IPS-NIHi7 (cell line): ENCODE measurements around the gene EPB41L2.
"Not testable (repeated sequence)": the region's sequence is repeated elsewhere in the genome, so short reads cannot be mapped to it uniquely, and the experiment has no call there.

ENCODE experiments used
- DNase-seq: peaks from one replicate; pipeline ENCODE4 v3.0.0; 2012; ENCODE audit warnings: mixed read lengths; ENCODE audit errors: extremely low spot score

EPB41L2 gene

DNA sequence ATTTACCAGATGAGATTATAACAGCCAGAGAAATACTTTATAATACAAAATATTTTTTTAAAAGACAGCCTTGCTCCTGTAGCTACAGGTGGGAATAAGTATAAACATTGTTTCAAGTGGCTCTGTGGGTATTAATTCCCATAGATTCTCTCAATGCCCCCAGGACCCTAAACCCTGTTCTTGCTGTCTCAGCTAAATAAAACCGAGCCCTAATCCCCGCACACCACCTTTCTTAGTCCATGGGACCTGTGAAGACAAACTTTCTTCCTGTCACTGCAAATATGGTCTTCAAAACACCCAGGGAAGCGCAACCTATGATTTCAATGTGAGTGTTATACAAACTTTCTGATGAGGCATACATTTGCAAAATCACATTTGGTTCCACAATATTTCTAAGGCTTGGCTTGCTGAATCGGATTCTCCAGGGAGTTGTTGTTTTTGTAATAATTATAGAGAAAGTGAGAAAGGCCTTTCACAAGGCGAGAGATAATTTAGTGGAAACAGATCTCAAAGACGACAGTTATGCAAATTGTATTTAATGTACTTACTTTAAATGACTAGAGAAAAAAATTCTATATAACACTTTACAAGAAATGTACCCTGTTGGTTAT, 224.7 kb downstream of the EPB41L2 start:
- DNase-seq = no peak

DNA sequence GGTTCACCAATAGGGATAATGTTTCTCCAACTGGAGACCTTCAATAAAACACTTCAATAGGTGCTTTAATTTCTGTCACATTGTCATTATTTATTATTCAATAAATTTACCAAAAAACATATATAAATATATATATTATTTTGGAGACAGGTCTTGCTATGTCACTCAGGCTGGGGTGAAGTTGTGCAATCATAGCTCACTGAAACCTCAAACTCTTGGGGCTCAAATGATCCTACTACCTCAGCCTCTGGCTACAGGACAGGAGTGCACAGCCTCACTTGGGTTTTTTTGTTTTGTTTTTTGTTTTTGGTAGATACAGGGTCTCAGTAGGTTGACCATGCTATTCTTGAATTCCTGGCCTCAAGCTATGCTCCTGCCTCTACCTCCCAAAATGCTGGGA, 226.0 kb downstream of the EPB41L2 start:
- no peak for DNase-seq

DNA sequence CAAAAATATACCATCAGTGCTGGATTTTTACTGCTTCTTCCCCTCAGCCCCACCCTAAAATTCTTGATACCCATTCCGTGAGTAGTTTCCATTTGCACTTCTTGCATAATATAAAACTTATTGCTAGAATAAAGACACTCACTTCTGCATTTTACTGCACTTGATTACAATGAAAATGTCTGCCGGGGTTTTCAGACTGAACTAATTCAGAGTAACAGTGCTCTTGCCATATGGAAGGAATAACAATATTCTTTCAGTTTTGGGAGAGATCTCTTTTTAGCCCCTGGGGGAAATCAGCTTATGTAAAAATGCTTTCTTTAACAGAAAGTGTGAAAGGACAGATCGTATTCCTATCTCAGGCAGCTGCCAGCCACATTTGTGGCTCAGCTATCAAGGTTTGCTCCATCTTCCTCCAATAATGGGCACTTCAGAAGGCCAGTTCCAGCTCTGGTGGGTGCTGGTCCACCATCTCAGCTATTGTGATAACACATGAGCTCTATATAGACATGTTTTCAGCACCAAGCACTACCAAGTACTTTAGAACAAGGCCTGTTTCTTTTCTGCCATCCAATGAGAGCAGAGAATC, 226.9 kb downstream of the EPB41L2 start:
- no peak for DNase-seq

DNA sequence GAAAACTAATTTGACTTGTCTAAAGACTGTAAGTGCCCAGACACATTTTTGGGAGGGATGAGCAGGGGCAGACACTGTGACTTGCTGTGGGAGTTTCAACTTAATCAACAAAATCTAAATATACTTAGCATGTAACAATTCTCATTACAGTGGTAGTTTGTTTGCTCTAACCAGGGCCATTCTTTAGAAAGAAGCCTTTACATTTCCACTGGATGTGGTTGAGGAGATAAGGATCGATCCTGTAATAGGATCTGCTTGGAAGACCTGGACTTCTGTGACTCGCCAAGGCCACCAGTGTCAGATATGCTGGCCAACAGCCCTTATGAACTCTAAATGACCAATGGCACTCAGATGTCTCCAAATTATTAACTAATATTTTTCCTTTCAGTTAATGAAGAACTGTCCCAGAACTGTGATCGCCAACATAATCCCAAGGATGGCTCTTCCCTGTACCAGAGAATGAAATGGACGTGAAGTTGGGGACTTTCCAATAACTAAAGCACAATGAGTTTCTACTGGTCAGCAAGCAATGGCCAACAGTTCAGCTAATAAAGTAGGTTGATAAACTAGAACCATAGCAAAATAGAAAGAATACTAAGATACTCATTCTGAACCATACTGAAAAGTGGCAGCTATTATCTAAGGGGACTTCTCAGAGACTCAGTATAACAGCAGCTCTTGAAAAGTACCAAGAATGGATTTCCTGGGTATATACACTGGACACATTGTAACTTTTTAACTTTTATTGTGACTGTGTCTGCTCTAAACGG, 228.4 kb downstream of the EPB41L2 start:
- DNase-seq = no peak

DNA sequence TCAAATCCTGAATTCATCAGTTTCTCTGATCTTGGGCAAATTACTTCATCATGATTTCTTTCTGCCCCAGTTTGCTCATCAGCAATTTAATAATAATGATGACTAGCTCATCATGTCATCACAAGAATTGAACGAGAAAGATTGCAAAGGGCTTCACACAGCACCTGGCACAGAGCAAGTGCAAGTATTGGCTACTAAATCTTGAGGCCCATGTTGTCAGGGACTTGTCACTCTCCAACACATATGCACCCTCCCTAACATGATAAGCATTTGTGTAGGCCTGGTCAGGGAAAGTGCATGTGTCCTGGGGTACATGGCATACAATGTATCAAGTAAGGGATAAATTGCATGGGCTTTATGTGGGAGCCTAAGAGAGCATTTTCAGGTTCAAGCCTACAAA, 229.5 kb downstream of the EPB41L2 start:
- DNase-seq = no peak

DNA sequence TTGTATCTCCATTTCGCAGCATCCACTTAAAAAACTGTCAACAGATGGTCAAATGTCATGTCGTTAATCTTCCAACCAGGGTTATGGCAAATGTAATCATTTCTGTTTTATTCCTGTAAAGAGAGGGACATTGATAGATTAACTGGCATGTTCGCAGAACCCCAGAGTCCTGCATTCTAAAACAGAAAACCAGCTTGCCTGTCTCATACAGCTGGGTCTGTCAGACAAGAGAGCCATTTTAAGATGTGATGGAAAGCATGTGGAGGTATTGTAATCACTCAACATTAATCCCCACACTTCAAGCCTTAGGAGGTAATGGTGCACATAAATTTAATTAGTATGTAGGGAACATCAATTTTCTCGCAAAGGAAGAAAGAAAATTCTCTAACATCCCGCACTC, 231.4 kb downstream of the EPB41L2 start:
- DNase-seq = no peak

DNA sequence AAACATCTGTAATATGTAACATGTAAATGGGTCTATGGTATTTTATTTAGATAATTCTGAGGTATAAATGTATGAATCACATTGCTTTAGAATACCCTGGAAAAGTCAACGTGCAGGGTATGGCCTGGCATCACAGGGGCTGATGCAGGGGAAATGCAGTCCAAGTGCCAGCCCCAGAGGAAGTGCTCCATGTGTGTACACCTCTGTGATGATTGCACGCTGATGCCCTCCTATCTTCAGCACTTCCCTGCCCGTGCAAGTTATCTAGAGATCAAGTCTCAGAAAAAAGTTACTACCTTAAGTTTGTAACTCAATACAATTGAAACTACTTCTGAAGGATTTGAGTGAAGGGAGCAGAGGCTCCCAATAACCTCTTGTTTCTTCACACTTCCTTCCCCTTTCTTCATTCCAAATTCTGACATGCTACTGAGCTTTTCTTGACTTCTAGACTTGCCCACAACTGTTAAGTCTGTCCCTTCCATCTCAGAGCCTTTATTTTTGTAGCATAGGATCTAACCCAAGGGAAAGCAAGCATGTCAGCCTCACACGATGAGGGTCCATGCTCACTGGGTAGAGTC, 233.6 kb downstream of the EPB41L2 start:
- DNase-seq = no peak

DNA sequence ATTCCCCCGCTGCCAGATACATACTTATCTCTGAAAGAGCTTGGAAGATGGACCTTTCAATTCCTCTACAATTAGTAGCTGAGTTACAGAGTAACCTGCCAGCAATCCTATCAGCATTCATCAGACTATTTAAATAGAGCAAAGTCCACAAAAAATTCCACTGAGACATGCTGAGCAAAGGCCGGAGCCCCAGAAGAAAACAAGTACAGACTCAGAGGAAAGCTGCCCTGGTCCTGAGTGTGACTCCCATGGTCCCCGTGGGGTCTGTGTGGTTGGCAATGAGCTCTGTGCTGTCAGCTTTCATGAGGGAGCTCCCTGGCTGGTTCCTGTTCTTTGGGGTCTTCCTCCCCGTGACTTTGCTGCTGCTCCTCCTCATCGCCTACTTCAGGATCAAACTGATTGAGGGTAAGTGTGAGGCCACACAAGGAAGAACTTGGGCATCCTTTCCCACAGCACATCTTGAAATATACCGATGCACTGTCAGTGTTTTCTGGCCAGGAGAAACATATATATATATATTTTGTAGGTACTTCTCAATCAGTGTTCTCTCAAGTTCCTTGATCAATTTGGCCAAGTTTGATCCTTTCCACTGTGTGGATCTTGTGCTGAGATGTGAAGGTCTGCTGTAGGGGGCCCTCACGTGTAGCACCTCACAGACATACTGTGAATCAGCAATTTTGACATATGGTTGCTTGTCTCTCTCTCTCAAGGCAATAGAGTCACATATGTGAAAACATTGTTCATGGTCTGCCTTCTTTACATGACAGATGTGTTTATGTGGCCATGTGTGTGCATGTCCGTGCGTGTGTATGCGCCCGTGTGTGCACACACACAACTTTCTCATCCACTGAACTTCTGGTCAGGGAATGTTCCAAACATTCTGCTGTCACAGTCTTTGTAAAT, 235.5 kb downstream of the EPB41L2 start, which contains the start of gene SMLR1:
TSS of gene SMLR1 (plus strand) at position 160 of the 903 bp plus-strand sequence. CDS start at position 168, 8 bp downstream.
- DNase-seq = no peak

DNA sequence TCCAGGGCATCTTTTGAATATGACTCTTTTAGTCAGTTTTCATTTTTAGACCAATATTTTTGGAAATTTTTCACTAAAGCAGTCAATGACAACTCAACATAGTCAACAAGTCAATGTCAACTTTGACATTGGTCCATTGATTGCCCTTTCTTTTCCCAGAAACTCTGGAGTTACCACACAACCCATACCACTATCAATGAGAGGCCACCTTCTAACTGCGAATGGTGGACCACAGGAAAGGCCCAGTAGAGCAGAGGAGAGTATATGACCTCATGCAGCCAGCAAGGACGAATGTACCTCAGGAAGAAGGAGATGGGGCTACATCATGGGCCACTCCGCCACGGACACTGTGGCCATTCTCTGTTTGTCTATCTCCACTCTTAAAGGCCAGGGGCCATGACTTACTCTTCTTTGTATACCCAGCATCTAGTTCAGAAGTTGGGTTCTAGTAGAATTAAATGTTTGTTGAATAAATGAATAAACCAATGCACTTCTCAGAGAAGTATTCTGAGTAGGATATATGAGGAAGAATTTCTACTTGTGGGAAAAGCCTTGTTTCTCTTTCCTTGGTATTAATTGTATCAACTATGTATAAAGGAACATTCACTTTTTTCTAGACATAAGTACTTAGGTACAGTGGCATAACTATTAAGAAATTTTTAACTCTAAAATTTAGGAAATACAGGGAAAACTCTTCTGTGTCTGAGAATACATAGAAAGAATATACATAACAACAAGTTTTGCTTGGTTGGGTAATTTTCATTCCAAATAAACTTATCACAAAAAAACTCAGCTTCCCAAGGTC, 236.4 kb downstream of the EPB41L2 start:
- no peak for DNase-seq

DNA sequence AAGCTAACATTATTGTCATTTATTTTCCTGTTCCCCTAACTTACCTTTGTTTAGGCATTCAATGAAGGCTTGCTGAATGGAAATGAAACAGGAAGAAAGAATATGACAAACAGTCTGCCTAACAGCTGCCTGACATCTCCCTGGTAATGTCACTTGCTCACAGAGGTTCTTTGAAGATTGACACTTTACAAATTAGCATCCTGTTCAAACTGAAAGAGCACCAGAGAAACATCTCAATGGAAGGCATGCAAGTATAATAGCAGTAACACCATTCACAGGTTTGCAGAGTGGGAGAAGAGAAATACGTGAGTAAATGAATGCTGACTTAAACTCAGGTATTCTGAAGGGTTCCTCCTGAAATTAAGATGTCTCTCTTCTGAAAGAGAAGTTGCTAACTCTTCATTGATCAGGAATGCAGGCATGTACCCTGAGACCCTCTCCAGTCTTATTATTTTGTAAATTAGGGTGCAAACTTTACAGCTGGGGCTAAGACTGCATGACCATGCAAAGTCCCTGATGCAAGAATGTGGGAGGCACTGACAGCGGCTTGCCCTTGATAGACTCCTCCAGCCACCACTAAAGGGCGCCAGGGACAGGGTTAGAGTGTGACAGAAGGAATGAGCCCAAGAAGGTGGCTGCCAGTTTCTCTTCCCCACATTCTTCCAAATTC, 237.1 kb downstream of the EPB41L2 start:
- DNase-seq = peak; percentile 61

DNA sequence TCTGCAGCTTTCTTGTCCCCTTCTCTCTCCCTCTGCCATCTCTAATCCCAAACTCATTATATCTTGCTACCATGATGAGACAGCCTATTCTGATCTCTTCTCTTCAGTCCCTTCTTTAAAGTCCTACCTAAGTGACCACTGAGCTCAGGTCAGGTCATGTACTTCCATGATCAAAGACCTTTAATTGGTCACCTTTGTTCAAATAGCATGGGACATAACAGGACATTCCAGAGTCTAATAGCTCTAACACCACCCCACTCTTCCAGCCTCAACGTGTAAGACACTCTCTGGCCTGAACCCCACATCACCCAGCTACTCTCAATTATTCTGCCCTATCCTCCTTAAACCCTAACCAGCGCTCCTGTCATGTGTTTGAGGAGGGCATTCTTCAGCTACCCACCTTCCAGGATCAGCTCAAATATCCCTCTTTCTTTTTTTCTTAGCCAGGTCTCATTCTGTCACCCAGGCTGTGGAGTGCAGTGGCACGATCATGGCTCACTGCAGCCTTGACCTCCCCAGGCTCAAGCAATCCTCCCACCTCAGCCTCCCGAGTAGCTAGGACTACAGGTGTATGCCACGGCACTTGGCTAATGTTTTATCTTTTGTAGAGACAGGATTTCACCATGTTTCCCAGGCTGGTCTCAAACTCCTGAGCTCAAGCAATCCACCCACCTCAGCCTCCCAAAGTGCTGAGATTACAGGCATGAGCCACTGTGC, 237.9 kb downstream of the EPB41L2 start:
- DNase-seq = no peak

DNA sequence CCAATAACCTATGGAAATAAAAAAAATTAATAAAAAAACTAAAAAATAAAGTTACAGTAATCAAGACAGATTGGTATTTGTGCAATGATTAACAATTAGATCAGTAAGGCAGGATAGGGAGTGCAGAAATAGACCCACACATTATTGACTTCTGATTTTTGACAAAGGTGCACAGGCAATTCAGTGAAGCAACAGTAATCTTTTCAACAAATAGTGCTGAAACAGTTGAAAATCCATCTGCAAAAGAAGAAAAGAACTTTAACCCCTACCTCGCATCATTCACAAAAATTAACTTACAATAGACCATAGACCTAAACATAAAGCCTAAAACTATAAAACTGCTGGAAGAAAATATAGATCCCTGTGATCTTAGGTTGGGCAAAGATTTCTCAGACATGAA, 240.3 kb downstream of the EPB41L2 start:
- DNase-seq = no peak

DNA sequence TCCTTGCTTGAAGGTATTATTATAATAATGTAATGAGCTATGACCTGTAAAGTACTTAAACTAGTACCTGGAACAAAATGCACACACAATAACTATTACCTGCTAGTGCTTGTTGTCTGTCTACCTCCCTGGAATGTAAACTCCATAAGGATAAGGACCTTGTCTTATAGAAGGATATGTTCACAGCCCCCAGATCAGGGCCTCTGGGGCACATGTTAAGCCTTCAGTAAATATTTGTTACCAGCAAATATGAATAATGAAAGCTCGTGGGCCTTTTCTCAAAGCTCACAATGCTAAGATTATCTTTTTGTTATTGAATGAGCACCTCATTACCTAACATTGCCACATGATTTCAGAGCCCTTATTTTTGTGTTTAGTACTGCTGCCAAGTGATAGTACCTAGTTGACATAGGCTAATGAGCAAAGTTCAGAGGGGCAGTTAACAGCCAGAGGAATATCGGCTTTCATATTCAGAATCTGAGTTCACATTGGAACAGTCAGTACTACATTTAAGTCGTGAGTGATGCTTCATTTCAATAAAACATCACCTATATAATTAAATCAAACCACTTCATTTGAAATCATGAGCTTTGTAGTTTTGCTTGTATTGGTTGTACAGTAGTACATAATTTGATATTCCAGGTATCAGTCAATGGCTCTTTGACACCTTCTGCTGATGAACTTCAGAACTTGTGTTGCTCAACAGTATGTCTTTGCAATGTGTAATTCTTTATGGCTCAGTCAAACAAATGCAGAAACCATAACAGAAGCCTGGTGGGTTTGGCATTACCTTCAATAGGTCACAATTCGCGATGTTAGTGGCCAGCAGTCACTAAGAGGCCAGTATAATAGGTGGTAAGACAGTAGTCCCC, 247.6 kb downstream of the EPB41L2 start:
- DNase-seq = no peak

DNA sequence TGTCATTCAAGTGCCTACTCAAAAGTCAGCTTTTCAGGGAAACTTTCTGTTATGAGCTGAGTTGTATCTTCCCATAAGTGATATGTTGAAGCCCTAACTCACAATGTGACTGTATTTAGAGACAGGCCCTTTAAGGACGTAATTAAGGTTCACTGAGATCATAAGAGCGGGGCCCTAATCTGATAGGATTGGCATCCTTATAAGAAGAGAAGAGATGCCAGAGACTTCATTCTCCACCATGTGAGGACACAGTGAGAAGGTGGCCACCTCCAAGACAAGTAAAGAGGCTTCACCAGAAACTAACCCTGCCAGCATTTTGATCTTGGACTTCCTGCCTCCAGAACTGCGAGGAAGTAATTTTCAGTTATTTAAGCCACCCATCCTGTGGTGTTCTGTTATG, 248.5 kb downstream of the EPB41L2 start:
- DNase-seq = no peak

DNA sequence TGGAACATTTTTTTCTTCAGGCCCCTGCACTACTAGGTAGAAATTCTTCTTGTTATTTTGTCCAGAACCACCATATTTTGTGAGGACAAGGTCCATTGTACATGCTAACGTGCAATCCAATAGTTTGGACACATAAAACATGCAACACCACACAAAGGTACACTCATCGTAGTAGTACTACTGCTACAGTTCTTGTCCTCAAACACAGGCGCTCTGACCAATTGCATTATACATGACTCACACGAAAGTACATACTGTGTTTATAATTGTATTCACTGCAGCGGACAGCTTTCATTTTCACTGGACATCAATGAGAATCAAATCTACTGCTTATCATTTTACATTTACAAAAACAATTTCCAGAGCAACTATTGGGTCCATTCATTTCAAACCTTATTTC, 251.1 kb downstream of the EPB41L2 start:
- DNase-seq = no peak

DNA sequence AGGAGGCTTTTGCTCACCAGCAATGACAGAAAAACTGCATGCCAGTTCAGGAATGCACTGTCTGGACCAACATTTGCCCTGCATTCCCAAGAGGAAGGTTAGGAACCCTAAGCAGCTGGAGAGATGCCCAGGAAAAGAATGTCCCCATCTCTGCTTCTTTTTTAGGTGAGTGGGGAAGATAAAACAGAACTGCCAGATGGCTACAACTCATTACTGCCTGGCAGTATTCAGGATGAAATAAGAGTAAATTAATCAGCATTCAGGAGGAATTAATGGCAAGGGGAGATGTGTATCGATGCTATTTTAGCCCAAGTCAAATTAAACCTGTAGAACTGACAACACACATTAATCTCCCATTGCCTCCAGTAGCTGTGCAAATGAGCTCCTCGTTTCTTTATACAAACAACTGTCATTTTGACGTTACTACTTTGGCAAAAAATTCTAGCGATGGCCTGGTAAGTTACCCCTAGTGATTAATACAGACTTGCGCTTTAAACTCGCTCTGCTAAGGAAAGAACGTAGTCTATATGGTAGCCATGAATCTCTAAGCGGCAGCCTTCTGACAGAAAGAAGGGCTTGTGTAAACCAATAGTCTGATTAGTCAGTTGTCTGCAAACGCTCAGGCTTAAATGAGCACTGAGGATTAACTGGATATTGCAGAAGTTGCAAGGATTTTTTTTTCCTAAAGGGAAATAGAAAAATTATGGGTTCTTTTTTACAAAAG, 252.6 kb downstream of the EPB41L2 start:
- DNase-seq = no peak

DNA sequence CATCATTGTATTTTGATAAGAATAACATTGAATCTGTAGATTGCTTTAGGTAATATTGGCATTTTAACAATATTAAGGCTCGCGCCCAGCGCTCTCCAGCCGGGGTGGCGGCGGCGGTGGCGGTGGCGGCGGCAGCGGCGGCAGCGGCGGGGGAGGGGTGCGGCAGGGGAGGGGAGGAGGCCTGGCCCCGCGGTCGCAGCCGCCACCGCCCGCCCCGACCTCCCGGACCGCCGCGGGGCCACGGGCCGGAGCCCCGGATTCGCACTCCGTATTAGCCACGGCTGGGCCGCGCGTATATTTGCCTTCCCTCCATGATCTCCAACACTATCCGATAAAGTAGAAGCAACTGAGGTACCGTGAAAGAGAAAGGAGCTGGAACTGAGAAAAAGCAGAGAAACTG, 261.7 kb downstream of the EPB41L2 start:
- not testable (repeated sequence) for DNase-seq

DNA sequence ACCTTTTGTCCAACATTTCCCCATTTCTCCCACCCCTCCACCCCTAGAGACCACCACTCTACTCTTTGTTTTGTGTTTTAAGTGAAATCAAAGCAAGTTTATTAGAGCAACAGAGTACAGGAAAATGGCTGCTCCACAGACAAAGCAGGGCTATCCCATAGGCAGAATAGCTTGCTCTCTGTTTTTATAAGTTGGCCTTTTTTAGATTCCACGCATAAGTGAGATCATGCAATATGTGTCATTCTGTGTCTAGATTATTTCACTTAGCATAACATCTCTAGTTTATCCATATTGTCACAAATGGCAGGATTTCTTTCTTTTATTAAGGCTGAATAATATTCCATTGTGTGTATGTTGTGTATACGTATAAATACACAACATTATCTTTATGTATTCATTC, 266.0 kb downstream of the EPB41L2 start:
- no peak for DNase-seq
